ENCODE measurements around the gene FBXL4. TPM values are rescaled to one million over a fixed set of nuclear protein-coding genes. Genes with fewer than 3 reads are reported as not detected.

The FBXL4 gene
- total and polyA plus RNA-seq, 2 of the 8 experiments (the other 6 are each of a cell fraction or from before 2014, with no cell fraction given): 6.9 to 13.8 TPM

DNA sequence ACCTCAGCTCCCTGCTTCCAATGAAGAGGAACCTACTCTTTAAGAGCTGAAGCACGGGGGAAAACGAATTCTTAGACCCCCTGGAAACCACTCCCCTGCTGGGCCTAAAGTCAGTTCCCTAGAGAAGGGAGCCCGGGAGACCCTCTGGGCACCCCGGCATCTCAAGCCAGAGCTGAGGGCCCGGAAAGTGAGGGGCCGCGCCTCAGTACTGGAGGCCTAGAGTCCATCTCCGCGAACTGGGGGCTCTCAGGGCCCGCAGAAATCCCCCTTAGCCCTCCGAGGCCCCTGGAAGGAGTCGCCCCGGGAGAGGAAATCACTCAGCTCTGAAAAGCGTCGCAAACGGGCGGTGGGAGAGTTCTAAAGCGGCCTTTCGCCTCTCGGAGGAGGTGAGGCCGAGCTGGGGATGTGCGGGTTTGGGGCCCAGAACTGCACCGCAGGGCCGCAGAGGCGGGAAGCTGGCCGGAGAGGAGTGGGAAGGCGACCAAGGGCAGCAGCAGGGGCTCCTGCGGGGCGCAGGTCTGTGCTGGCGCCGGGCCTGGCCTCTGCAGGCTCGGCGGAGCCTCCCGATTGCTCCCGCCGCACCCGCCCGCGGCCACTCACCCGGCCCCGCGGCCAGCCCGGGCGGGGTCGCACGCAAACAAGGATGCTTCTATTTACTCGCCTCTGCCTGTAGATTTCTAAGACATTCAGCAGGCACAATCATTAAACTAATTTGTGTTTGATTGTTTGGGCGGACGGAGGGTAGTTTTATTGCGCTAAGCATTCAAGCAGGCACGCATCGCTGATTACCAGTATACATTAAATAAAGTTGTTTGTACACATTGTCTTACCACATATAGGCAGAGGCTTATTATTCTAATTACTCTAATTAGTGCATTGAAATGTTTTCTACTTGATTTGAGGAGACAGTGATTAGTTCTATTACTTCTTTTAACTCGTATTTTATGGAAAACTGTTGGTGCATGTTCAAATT, 104.2 kb downstream of the FBXL4 start (continued):
- TF ChIP-seq CHD1 (IDR thresholded peaks at IDR 0.05; ENCODE audit: low read depth, low read length) (no peak), CTBP2 (IDR thresholded peaks at IDR 0.05; ENCODE audit: borderline replicate concordance, insufficient read depth, insufficient read length, low read length) (no peak), PHF8 (conservative IDR thresholded peaks at IDR 0.05; ENCODE audit: low read depth, low read length) (no peak), EZH2 (IDR thresholded peaks at IDR 0.05; ENCODE audit: low read depth, low read length, severe bottlenecking) (peak; percentile 89), SUZ12 (IDR thresholded peaks at IDR 0.05; ENCODE audit: low read length) (peak; percentile 88), FOSL1 (IDR thresholded peaks at IDR 0.05; ENCODE audit: insufficient read depth, low read depth, low read length) (no peak), CBX8 (IDR thresholded peaks at IDR 0.05; ENCODE audit: borderline replicate concordance, low read depth, low read length) (no peak), TAF7 (optimal IDR thresholded peaks at IDR 0.05; ENCODE audit: borderline replicate concordance, low read depth, low read length) (no peak), ATF3 (IDR thresholded peaks at IDR 0.05; ENCODE audit: insufficient read depth, low read depth, low read length) (no peak), EGR1 (IDR thresholded peaks at IDR 0.05; ENCODE audit: borderline replicate concordance, low read depth, low read length) (peak; percentile 41; the same call in 1 of the 2 replicates), BCL11A (IDR thresholded peaks at IDR 0.05; ENCODE audit: low read depth in 2 of 2, low read length in 2 of 2) (no peak)
- TF ChIP-seq, protein P1, sequence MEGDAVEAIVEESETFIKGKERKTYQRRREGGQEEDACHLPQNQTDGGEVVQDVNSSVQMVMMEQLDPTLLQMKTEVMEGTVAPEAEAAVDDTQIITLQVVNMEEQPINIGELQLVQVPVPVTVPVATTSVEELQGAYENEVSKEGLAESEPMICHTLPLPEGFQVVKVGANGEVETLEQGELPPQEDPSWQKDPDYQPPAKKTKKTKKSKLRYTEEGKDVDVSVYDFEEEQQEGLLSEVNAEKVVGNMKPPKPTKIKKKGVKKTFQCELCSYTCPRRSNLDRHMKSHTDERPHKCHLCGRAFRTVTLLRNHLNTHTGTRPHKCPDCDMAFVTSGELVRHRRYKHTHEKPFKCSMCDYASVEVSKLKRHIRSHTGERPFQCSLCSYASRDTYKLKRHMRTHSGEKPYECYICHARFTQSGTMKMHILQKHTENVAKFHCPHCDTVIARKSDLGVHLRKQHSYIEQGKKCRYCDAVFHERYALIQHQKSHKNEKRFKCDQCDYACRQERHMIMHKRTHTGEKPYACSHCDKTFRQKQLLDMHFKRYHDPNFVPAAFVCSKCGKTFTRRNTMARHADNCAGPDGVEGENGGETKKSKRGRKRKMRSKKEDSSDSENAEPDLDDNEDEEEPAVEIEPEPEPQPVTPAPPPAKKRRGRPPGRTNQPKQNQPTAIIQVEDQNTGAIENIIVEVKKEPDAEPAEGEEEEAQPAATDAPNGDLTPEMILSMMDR (IDR thresholded peaks at IDR 0.05; ENCODE audit: control extremely low read depth in 1 of 3, insufficient read depth in 1 of 3, low read depth in 1 of 3, low read length in 3 of 3): no peak

Measured in H1 (cell line).